K562 treated with DMSO at 1 percent for 24 hours (cell line): Measurements from ENCODE around the gene TLR2. TPM values are rescaled to one million over a fixed set of nuclear protein-coding genes. Genes with fewer than 3 reads are reported as not detected.

Experiments used
- total RNA-seq: library from RNA; unstranded; fragments of 300-600 nt; gene quantifications from 2 replicates; pipeline ENCODE4 v1.2.3, GENCODE V29; 2022; ENCODE audit warnings: low read depth; ENCODE audit not compliant: insufficient read depth

The TLR2 gene, protein sequence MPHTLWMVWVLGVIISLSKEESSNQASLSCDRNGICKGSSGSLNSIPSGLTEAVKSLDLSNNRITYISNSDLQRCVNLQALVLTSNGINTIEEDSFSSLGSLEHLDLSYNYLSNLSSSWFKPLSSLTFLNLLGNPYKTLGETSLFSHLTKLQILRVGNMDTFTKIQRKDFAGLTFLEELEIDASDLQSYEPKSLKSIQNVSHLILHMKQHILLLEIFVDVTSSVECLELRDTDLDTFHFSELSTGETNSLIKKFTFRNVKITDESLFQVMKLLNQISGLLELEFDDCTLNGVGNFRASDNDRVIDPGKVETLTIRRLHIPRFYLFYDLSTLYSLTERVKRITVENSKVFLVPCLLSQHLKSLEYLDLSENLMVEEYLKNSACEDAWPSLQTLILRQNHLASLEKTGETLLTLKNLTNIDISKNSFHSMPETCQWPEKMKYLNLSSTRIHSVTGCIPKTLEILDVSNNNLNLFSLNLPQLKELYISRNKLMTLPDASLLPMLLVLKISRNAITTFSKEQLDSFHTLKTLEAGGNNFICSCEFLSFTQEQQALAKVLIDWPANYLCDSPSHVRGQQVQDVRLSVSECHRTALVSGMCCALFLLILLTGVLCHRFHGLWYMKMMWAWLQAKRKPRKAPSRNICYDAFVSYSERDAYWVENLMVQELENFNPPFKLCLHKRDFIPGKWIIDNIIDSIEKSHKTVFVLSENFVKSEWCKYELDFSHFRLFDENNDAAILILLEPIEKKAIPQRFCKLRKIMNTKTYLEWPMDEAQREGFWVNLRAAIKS
- not detected in 2 replicates for total RNA-seq

DNA sequence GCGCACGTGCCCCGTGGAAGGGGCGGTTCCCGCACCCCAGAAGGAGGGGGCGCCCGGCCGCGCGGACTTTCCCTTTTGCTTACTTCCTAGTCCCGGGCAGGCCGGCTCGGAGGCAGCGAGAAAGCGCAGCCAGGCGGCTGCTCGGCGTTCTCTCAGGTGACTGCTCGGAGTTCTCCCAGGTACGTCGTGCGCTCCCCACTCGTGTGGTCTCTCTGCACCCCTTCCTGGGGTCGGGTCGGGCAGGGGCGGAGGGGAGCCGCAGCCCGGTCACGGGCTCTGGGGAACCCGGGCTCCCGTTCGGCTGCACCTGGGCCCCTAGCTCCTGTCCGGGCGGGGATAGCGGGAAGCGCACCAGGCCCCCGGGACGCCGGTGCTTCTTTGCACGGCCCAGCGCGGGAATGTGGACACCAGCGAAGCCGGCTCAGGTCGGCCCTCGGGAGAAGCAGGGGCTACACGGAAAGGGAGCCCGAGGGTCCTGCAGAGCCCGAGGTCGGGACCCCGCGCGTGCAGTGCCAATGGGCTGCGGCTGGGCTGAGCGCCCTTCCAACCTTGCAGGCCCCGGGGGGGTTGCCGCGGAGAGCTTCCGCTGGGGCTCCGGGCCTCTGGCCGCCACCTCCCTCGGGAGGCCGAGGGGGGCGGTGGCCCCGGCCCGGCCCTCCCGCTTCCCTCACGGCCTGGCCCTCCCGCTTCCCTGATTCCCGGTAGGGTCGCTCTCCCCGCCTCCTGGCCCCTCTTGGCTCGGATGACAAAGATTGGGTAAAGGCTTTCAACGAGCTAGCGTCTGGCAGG lies at the start of gene TLR2:
Gene TLR2, plus strand, starts transcription at position 99 of the 789 bp plus-strand sequence. CDS start 18,628 bp downstream, outside the sequence.

Other genes starting within 250 kb of the TLR2 start
- gene TMEM131L, start 217.9 kb upstream of the TLR2 start, total RNA-seq = 8.0 and 8.4 TPM in 2 replicates
- gene RNF175, start 75.7 kb downstream of the TLR2 start, total RNA-seq = not detected in 2 replicates
- not detected in 2 replicates for gene SFRP2, start 104.8 kb downstream of the TLR2 start, total RNA-seq